Spleen (tissue), 11 donors: ENCODE measurements around the gene RPL7A. TPM values are rescaled to one million over a fixed set of nuclear protein-coding genes. Genes with fewer than 3 reads are reported as not detected.
"Not testable (repeated sequence)": the region's sequence is repeated elsewhere in the genome, so short reads cannot be mapped to it uniquely, and the experiment has no call there.

Experiments
- DNase-seq: peaks from one replicate; pipeline ENCODE4 v3.0.0-alpha.2; 2020
- H3K27ac ChIP-seq, 8 donors: fragments of 200-600 bp; sonication (generic) in 7 of 8; 1 replicate in 4 of 8; 2 replicates in 4 of 8; pipeline versions ENCODE4 v1.5.0 to v1.8.0; 2016 to 2021; ENCODE audit warnings: inconsistent platforms in 4 of 8, mild to moderate bottlenecking in 4 of 8, moderate library complexity in 1 of 8
- H3K27me3 ChIP-seq, 7 donors: fragments of 200-600 bp; sonication (generic) in 6 of 7; replicated peaks in 1 of 7; 1 replicate in 4 of 7; 2 replicates in 3 of 7; pipeline versions ENCODE4 v1.5.0 to v1.8.0; 2016 to 2021; ENCODE audit warnings: inconsistent platforms in 3 of 7, mild to moderate bottlenecking in 1 of 7
- H3K36me3 ChIP-seq, 6 donors: fragments of 200-600 bp; sonication (generic) in 5 of 6; 1 replicate in 4 of 6; 2 replicates in 2 of 6; pipeline versions ENCODE4 v1.5.0 to v1.8.0; 2016 to 2021; ENCODE audit warnings: inconsistent platforms in 2 of 6
- H3K4me1 ChIP-seq, 6 donors: fragments of 200-600 bp; sonication (generic) in 5 of 6; 1 replicate in 3 of 6; 2 replicates in 3 of 6; pipeline versions ENCODE4 v1.5.0 to v1.8.0; 2016 to 2021; ENCODE audit warnings: inconsistent platforms in 3 of 6
- H3K4me3 ChIP-seq, 8 donors: fragments of 200-600 bp; sonication (generic) in 7 of 8; 1 replicate in 4 of 8; 2 replicates in 4 of 8; pipeline versions ENCODE4 v1.5.0 to v1.8.0; 2016 to 2021; ENCODE audit warnings: inconsistent platforms in 4 of 8, mild to moderate bottlenecking in 4 of 8, moderate library complexity in 2 of 8
- H3K9me3 ChIP-seq, 8 donors: fragments of 200-600 bp; sonication (generic) in 7 of 8; 1 replicate in 4 of 8; 2 replicates in 4 of 8; pipeline versions ENCODE4 v1.5.0 to v1.8.0; 2016 to 2021; ENCODE audit warnings: inconsistent platforms in 4 of 8
- POLR2A ChIP-seq, 3 donors: fragments of 450-650 bp; IDR thresholded peaks; one replicate each; pipeline ENCODE4 v1.5.1; 2017; ENCODE audit warnings: antibody characterized with exemption in 3 of 3, mild to moderate bottlenecking in 1 of 3
- POLR2AphosphoS5 ChIP-seq, 3 donors: sonication (generic); formaldehyde crosslinking; IDR thresholded peaks; one replicate each; pipeline ENCODE4 v1.5.1; 2017; ENCODE audit warnings: antibody characterized with exemption in 3 of 3
- WGBS, 5 donors: extraction: QIAGEN DNeasy Blood & Tissue Kit in 3 of 5; methylation state at CpG; one replicate each; pipeline versions ENCODE4 v1.1.5 to v1.1.7; 2013 to 2018; 5-methylcytosine and 5-hydroxymethylcytosine counted together
- intact Hi-C: fragments of 100-400 bp; cut with DNase I; formaldehyde crosslinking; loops from one replicate; pipeline ENCODE4 v1.15.0; 2023; ENCODE audit warnings: low total_unique reads
- polyA plus RNA-seq, 3 donors: library from polyadenylated mRNA; stranded (reverse); fragments of 200-250 nt; gene quantifications; one replicate each; pipeline ENCODE4 v1.2.1, GENCODE V29; 2013
- total RNA-seq, 7 donors: library from RNA; depleted of rRNA in 3 of 7; stranded (reverse); fragments of >200 nt in 3 of 7; fragmentation: NEBNext Ultra II Directional in 4 of 7; extraction: Animal tissue kit (Norgen Biotek cat#: 25700) in 4 of 7; gene quantifications; one replicate each; pipeline versions ENCODE4 v1.1.0 to v1.2.1, GENCODE V29; 2016 to 2021
- TF ChIP-seq, protein P1 (sequence below), 11 experiments: fragments of 200-600 bp in 7 of 11; fragments of 450-650 bp in 4 of 11; sonication (generic) in 4 of 11; IDR thresholded peaks in 8 of 11; conservative IDR thresholded peaks in 3 of 11; 1 replicate in 7 of 11; 2 replicates in 4 of 11; pipeline versions ENCODE4 v1.4.0 to v1.8.0; 2016 to 2021; ENCODE audit warnings: antibody characterized with exemption in 11 of 11, inconsistent platforms in 4 of 11, mild to moderate bottlenecking in 1 of 11
- donor health status: healthy with polysubstance abuse.
- donor health status: DM: no; HTN: no; CAD: no; lungs with moderate emphysema.
- donor health status: DM: no; HTN: no; CAD: no.
- donor health status: Bipolar disorder and iron deficiency.
- donor health status: healthy.
- donor health status: DM: no; HTN: no; CAD: no.
- donor health status: DM: yes; HTN: yes; CAD: no.

RPL7A gene
- total and polyA plus RNA-seq, 10 donors = 1,381 to 6,342 (median 1,755) TPM

DNA sequence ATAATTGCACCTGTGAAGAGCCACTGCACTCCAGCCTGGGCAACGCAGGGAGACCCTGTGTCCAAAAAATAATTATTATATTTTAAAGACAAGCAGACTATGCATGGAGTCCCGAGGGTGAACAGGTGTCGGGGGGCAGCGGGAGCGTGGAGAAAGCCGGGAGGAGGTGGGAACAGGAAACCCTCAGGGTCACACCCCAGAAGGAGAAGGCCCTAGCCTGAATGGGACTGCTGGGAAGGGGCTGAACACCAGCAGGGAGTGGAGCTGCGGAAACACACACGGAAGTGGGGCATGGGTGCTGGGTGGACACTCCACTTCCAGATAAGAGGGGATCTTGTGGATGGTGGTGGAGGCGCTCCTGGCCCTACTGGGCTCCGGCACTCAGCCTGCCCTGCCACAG, 24.8 kb upstream of the RPL7A start:
- H3K27me3 ChIP-seq = no peaks in the 10 kb centered on the region
- peak; percentile 6 for DNase-seq
- no peaks in the 10 kb centered on the region for H3K4me1 ChIP-seq
- intact Hi-C loops = no loop called here
- TF ChIP-seq POLR2A (IDR thresholded peaks at IDR 0.05) (no peak), POLR2AphosphoS5 (IDR thresholded peaks at IDR 0.05) (no peak)
- TF ChIP-seq, protein P1, sequence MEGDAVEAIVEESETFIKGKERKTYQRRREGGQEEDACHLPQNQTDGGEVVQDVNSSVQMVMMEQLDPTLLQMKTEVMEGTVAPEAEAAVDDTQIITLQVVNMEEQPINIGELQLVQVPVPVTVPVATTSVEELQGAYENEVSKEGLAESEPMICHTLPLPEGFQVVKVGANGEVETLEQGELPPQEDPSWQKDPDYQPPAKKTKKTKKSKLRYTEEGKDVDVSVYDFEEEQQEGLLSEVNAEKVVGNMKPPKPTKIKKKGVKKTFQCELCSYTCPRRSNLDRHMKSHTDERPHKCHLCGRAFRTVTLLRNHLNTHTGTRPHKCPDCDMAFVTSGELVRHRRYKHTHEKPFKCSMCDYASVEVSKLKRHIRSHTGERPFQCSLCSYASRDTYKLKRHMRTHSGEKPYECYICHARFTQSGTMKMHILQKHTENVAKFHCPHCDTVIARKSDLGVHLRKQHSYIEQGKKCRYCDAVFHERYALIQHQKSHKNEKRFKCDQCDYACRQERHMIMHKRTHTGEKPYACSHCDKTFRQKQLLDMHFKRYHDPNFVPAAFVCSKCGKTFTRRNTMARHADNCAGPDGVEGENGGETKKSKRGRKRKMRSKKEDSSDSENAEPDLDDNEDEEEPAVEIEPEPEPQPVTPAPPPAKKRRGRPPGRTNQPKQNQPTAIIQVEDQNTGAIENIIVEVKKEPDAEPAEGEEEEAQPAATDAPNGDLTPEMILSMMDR (IDR thresholded peaks at IDR 0.05 in 8 of 11, conservative IDR thresholded peaks at IDR 0.05 in 3 of 11) = no peak
- no peaks in the 10 kb centered on the region for H3K36me3 ChIP-seq
- 77 to 91% (median 82%) methylated on average over 9 to 10 of the region's 10 CpGs for WGBS, 5 donors
- no peak overlapping the region for H3K4me3 ChIP-seq
- H3K9me3 ChIP-seq = no peaks in the 10 kb centered on the region
- no peak overlapping the region for H3K27ac ChIP-seq

DNA sequence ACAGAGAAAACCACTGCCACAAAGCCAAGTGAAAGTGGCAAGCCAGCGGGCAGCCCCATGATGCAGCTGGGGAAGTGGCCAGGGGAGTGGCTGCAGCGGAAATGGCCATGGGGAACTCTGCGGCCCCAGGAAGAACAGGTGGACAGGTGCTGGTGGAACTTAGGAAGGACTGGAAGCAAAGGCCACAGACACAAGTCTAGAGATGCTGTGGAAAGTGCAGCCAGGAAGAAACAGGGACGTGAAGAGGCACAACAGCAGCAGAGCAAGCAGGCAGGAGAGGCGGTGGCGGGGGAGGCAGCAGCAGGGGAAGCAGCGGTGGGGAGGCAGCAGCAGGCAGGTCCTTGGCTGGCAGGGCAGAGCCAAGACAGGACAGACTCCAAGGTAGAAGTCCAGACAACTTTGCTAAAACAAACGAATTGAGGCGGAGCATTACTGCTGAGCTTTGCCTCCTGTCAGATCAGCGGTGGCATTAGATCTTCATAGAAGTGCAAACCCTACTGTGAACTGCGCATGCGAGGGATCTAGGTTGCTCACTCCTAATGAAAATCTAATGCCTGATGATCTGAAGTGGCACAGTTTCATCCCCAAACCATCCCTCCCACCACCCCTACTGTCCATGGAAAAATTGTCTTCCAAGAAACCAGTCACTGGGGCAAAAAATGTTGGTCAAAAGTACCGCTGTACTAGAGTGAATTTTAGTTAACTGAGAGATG, 23.9 kb upstream of the RPL7A start:
- WGBS, 5 donors = 82 to 91% (median 84%) methylated on average over 13 of the region's 13 CpGs
- Histone ChIP-seq H3K4me1 (peaks cover 0 to under 1% (median 0%) of the 10 kb centered on the region in 6 donors), H3K4me3 (no peak overlapping the region), H3K36me3 (no peaks in the 10 kb centered on the region), H3K27me3 (no peaks in the 10 kb centered on the region), H3K27ac (no peak overlapping the region), H3K9me3 (no peaks in the 10 kb centered on the region)
- TF ChIP-seq, protein P1 (IDR thresholded peaks at IDR 0.05 in 8 of 11, conservative IDR thresholded peaks at IDR 0.05 in 3 of 11) = no peak
- TF ChIP-seq POLR2A (IDR thresholded peaks at IDR 0.05) (no peak), POLR2AphosphoS5 (IDR thresholded peaks at IDR 0.05) (no peak)
- intact Hi-C loops = no loop called here
- peak; percentile 44 for DNase-seq

DNA sequence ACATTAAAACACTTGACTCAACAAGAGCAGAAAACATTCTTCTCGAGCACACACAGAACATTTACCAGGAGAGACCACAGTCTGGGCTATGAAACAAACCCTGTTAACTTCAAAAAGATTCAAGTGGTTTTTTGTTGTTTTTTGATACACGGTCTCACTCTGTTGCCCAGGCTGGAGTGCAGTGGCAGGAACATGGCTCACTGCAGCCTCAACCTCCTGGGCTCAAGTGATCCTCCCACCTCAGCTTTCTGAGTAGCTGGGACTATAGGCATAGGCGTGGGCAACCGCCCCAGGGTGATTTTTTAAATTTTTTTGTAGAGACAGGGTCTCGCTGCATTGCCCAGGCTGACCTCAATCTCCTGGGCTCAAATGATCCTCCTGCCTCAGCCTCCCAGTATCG, 21.0 kb upstream of the RPL7A start:
- WGBS, 5 donors = 87 to 94% (median 91%) methylated on average over 6 of the region's 6 CpGs
- H3K36me3 ChIP-seq = peaks cover 0 to 27% (median 23%) of the 10 kb centered on the region in 6 donors
- H3K4me3 ChIP-seq, H3K4me1 ChIP-seq, H3K9me3 ChIP-seq, H3K27ac ChIP-seq, H3K27me3 ChIP-seq: not testable (repeated sequence)
- intact Hi-C loops = loop anchor here (5.0 kb wide), 1 partner anchor 145 kb away; no protein-coding TSS in a partner anchor
- DNase-seq = peak; percentile 21

GRCh38 chr9:133327834-133328484, 20.1 kb upstream of the RPL7A start:
- 90 to 98% (median 92%) methylated on average over 10 of the region's 10 CpGs for WGBS, 5 donors
- H3K27me3 ChIP-seq = no peaks in the 10 kb centered on the region
- H3K36me3 ChIP-seq = peaks cover 0 to 36% (median 33%) of the 10 kb centered on the region in 6 donors
- peaks cover 0 to 11% (median 1%) of the 10 kb centered on the region in 6 donors for H3K4me1 ChIP-seq
- no peak overlapping the region for H3K27ac ChIP-seq
- TF ChIP-seq POLR2A (IDR thresholded peaks at IDR 0.05) = no peak
- TF ChIP-seq POLR2AphosphoS5 (IDR thresholded peaks at IDR 0.05) = no peak
- TF ChIP-seq, protein P1 (IDR thresholded peaks at IDR 0.05 in 8 of 11, conservative IDR thresholded peaks at IDR 0.05 in 3 of 11) = no peak
- peak; percentile 32 for DNase-seq
- intact Hi-C loops = loop anchor here (5.0 kb wide), 1 partner anchor 146 kb away; no protein-coding TSS in a partner anchor
- no peaks in the 10 kb centered on the region for H3K9me3 ChIP-seq
- H3K4me3 ChIP-seq = no peak overlapping the region
